ENCODE results near the gene NME4.
"Not testable (repeated sequence)": the region's sequence is repeated elsewhere in the genome, so short reads cannot be mapped to it uniquely, and the experiment has no call there.

The NME4 gene

GRCh38 chr16:375927-376816 lies 20.8 kb upstream of the NME4 start:
- no peak for DNase-seq (ENCODE audit: low read depth in 1 of 2, low spot score in 1 of 2)

- DNase-seq (ENCODE audit: low read depth in 1 of 2, low spot score in 1 of 2): no peak
Measured at GRCh38 chr16:376817-377418, 20.1 kb upstream of the NME4 start.

GRCh38 chr16:377419-377951 lies 19.5 kb upstream of the NME4 start:
- no peak for DNase-seq (ENCODE audit: low read depth in 1 of 2, low spot score in 1 of 2)

- DNase-seq (ENCODE audit: low read depth in 1 of 2, low spot score in 1 of 2): not testable (repeated sequence)
Measured at GRCh38 chr16:378113-378820, 18.7 kb upstream of the NME4 start.

- DNase-seq (ENCODE audit: low read depth in 1 of 2, low spot score in 1 of 2): no peak
Measured at GRCh38 chr16:378821-379182, 18.2 kb upstream of the NME4 start.

- DNase-seq (ENCODE audit: low read depth in 1 of 2, low spot score in 1 of 2): no peak
Measured at GRCh38 chr16:379183-379960, 17.6 kb upstream of the NME4 start.

GRCh38 chr16:379961-380761 lies 16.8 kb upstream of the NME4 start:
- no peak for DNase-seq (ENCODE audit: low read depth in 1 of 2, low spot score in 1 of 2)

- no peak for DNase-seq (ENCODE audit: low read depth in 1 of 2, low spot score in 1 of 2)
Measured at GRCh38 chr16:380762-381011, 16.3 kb upstream of the NME4 start.

- DNase-seq (ENCODE audit: low read depth in 1 of 2, low spot score in 1 of 2): no peak
Measured at GRCh38 chr16:381012-381788, 15.8 kb upstream of the NME4 start.

- DNase-seq (ENCODE audit: low read depth in 1 of 2, low spot score in 1 of 2): peak; percentile 27 to 60
Measured at GRCh38 chr16:381789-382717, 14.9 kb upstream of the NME4 start, which contains the start of gene PGAP6. Gene PGAP6, minus strand, starts transcription at chr16:381978. Its CDS starts 157 bp downstream, at chr16:381821.

GRCh38 chr16:383326-384051 lies 13.5 kb upstream of the NME4 start:
- DNase-seq (ENCODE audit: low read depth in 1 of 2, low spot score in 1 of 2): no peak

- DNase-seq (ENCODE audit: low read depth in 1 of 2, low spot score in 1 of 2): no peak
Measured at GRCh38 chr16:386641-387156, 10.3 kb upstream of the NME4 start.

- not testable (repeated sequence) for DNase-seq (ENCODE audit: low read depth in 1 of 2, low spot score in 1 of 2)
Measured at GRCh38 chr16:387761-388666, 9.0 kb upstream of the NME4 start.

GRCh38 chr16:389352-389751 lies 7.6 kb upstream of the NME4 start:
- no peak for DNase-seq (ENCODE audit: low read depth in 1 of 2, low spot score in 1 of 2)

GRCh38 chr16:391885-392335 lies 5.1 kb upstream of the NME4 start:
- peak in 1 of 2 donors; percentile 68 for DNase-seq (ENCODE audit: low read depth in 1 of 2, low spot score in 1 of 2)

GRCh38 chr16:392450-393030 lies 4.5 kb upstream of the NME4 start:
- DNase-seq (ENCODE audit: low read depth in 1 of 2, low spot score in 1 of 2): no peak
